Measurements from ENCODE around the gene MED10. TPM values are rescaled to one million over a fixed set of nuclear protein-coding genes. Genes with fewer than 3 reads are reported as not detected.

Gene MED10
- total and polyA plus RNA-seq, 2 experiments from 2014 or later: 16.0 to 58.1 TPM

- DNase-seq (ENCODE audit: low spot score) (no peak), ATAC-seq (no peak)
- no peaks in the 10 kb centered on the region for H3K4me1 Mint-ChIP-seq
- peaks cover 4% of the 10 kb centered on the region; the same call in 2 of the 3 replicates for H3K9me3 Mint-ChIP-seq
- peaks cover 21% of the 10 kb centered on the region for H3K36me3 Mint-ChIP-seq (ENCODE audit: low read depth)
- Histone ChIP-seq H3K36me3 (ENCODE audit: insufficient read depth) (no peaks in the 10 kb centered on the region; the same call in 1 of the 2 replicates), H3K9me2 (ENCODE audit: insufficient read depth) (no peaks in the 10 kb centered on the region), H3K4me3 (no peak overlapping the region), H3F3A (replicated peaks; ENCODE audit: low read depth) (no peaks in the 10 kb centered on the region), H4K20me1 (replicated peaks; ENCODE audit: insufficient read depth) (no peaks in the 10 kb centered on the region), H3K79me2 (replicated peaks; ENCODE audit: insufficient read depth) (no peaks in the 10 kb centered on the region), H3K27ac (ENCODE audit: low read depth) (no peak overlapping the region), H3K4me2 (no peak overlapping the region), H3K27me3 (ENCODE audit: insufficient read depth) (no peaks in the 10 kb centered on the region), H3K4me1 (ENCODE audit: insufficient read depth) (no peaks in the 10 kb centered on the region), H2AFZ (no peak overlapping the region)
- H3K4me3 Mint-ChIP-seq: no peak overlapping the region
- TF ChIP-seq POLR2AphosphoS5 (IDR thresholded peaks at IDR 0.05; ENCODE audit: low read depth) (no peak), REST (IDR thresholded peaks at IDR 0.05; ENCODE audit: unreplicated experiment) (no peak), EZH2phosphoT487 (IDR thresholded peaks at IDR 0.05; ENCODE audit: unreplicated experiment) (no peak), JUNB (IDR thresholded peaks at IDR 0.05; ENCODE audit: unreplicated experiment) (no peak), CREB1 (CRISPR knock-in tag; IDR thresholded peaks at IDR 0.05; ENCODE audit: low read depth) (no peak), EZH2 (IDR thresholded peaks at IDR 0.05; ENCODE audit: low read depth, unreplicated experiment) (no peak), ZNF331 (CRISPR knock-in tag; IDR thresholded peaks at IDR 0.05; ENCODE audit: low read depth) (no peak), NANOG (IDR thresholded peaks at IDR 0.05; ENCODE audit: borderline replicate concordance) (no peak), STAT1 (IDR thresholded peaks at IDR 0.05; ENCODE audit: unreplicated experiment) (no peak)
- TF ChIP-seq, protein P1, sequence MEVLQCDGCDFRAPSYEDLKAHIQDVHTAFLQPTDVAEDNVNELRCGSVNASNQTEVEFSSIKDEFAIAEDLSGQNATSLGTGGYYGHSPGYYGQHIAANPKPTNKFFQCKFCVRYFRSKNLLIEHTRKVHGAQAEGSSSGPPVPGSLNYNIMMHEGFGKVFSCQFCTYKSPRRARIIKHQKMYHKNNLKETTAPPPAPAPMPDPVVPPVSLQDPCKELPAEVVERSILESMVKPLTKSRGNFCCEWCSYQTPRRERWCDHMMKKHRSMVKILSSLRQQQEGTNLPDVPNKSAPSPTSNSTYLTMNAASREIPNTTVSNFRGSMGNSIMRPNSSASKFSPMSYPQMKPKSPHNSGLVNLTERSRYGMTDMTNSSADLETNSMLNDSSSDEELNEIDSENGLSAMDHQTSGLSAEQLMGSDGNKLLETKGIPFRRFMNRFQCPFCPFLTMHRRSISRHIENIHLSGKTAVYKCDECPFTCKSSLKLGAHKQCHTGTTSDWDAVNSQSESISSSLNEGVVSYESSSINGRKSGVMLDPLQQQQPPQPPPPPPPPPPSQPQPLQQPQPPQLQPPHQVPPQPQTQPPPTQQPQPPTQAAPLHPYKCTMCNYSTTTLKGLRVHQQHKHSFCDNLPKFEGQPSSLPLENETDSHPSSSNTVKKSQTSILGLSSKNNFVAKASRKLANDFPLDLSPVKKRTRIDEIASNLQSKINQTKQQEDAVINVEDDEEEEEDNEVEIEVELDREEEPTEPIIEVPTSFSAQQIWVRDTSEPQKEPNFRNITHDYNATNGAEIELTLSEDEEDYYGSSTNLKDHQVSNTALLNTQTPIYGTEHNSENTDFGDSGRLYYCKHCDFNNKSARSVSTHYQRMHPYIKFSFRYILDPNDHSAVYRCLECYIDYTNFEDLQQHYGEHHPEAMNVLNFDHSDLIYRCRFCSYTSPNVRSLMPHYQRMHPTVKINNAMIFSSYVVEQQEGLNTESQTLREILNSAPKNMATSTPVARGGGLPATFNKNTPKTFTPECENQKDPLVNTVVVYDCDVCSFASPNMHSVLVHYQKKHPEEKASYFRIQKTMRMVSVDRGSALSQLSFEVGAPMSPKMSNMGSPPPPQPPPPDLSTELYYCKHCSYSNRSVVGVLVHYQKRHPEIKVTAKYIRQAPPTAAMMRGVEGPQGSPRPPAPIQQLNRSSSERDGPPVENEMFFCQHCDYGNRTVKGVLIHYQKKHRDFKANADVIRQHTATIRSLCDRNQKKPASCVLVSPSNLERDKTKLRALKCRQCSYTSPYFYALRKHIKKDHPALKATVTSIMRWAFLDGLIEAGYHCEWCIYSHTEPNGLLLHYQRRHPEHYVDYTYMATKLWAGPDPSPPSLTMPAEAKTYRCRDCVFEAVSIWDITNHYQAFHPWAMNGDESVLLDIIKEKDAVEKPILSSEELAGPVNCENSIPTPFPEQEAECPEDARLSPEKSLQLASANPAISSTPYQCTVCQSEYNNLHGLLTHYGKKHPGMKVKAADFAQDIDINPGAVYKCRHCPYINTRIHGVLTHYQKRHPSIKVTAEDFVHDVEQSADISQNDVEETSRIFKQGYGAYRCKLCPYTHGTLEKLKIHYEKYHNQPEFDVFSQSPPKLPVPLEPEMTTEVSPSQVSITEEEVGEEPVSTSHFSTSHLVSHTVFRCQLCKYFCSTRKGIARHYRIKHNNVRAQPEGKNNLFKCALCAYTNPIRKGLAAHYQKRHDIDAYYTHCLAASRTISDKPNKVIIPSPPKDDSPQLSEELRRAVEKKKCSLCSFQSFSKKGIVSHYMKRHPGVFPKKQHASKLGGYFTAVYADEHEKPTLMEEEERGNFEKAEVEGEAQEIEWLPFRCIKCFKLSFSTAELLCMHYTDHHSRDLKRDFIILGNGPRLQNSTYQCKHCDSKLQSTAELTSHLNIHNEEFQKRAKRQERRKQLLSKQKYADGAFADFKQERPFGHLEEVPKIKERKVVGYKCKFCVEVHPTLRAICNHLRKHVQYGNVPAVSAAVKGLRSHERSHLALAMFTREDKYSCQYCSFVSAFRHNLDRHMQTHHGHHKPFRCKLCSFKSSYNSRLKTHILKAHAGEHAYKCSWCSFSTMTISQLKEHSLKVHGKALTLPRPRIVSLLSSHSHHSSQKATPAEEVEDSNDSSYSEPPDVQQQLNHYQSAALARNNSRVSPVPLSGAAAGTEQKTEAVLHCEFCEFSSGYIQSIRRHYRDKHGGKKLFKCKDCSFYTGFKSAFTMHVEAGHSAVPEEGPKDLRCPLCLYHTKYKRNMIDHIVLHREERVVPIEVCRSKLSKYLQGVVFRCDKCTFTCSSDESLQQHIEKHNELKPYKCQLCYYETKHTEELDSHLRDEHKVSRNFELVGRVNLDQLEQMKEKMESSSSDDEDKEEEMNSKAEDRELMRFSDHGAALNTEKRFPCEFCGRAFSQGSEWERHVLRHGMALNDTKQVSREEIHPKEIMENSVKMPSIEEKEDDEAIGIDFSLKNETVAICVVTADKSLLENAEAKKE (CRISPR knock-in tag; IDR thresholded peaks at IDR 0.05): no peak
- TF ChIP-seq, protein P2, sequence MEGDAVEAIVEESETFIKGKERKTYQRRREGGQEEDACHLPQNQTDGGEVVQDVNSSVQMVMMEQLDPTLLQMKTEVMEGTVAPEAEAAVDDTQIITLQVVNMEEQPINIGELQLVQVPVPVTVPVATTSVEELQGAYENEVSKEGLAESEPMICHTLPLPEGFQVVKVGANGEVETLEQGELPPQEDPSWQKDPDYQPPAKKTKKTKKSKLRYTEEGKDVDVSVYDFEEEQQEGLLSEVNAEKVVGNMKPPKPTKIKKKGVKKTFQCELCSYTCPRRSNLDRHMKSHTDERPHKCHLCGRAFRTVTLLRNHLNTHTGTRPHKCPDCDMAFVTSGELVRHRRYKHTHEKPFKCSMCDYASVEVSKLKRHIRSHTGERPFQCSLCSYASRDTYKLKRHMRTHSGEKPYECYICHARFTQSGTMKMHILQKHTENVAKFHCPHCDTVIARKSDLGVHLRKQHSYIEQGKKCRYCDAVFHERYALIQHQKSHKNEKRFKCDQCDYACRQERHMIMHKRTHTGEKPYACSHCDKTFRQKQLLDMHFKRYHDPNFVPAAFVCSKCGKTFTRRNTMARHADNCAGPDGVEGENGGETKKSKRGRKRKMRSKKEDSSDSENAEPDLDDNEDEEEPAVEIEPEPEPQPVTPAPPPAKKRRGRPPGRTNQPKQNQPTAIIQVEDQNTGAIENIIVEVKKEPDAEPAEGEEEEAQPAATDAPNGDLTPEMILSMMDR (conservative IDR thresholded peaks at IDR 0.05; ENCODE audit: low read depth in 2 of 2): no peak
- H3K27ac Mint-ChIP-seq: no peak overlapping the region
- H3K27me3 Mint-ChIP-seq (ENCODE audit: insufficient read depth, low read depth, poor library complexity): peaks cover 2% of the 10 kb centered on the region
Observed at GRCh38 chr5:6365977-6366590, 12.3 kb downstream of the MED10 start.
